Upper lobe of right lung (tissue), 1 donor: ENCODE results near the gene ARL5C. TPM values are rescaled to one million over a fixed set of nuclear protein-coding genes. Genes with fewer than 3 reads are reported as not detected.

Experiments
- ATAC-seq: fragments of 200-7000 bp; cut with Tn5 transposase; one replicate; pipeline ENCODE4 v1.9.1; 2020; ENCODE audit warnings: mild to moderate bottlenecking, moderate library complexity
- DNase-seq: peaks from one replicate; pipeline ENCODE4 v3.0.0-alpha.2; 2020
- H3K27ac ChIP-seq: fragments of 200-600 bp; one replicate; pipeline ENCODE4 v1.8.0; 2022
- H3K27me3 ChIP-seq: fragments of 200-600 bp; one replicate; pipeline ENCODE4 v1.8.0; 2022; ENCODE audit warnings: mild to moderate bottlenecking
- H3K36me3 ChIP-seq: fragments of 200-600 bp; one replicate; pipeline ENCODE4 v1.8.0; 2022
- H3K4me1 ChIP-seq: fragments of 200-600 bp; one replicate; pipeline ENCODE4 v1.8.0; 2022
- H3K4me3 ChIP-seq: fragments of 200-600 bp; one replicate; pipeline ENCODE4 v1.8.0; 2022; ENCODE audit warnings: mild to moderate bottlenecking
- H3K9me3 ChIP-seq: fragments of 200-600 bp; one replicate; pipeline ENCODE4 v1.8.0; 2022
- CTCF ChIP-seq: fragments of 200-600 bp; IDR thresholded peaks from one replicate; pipeline ENCODE4 v1.8.0; 2022; ENCODE audit warnings: antibody characterized with exemption
- intact Hi-C: fragments of 100-400 bp; cut with DNase I; formaldehyde crosslinking; loops from one replicate; pipeline ENCODE4 v1.11.0; 2022
- total RNA-seq: library from RNA; stranded (reverse); fragmentation: NEBNext Ultra II Directional; extraction: Animal tissue kit (Norgen Biotek cat#: 25700); gene quantifications from one replicate; pipeline ENCODE4 v1.2.1, GENCODE V29; 2021
- donor health status: DM: no; HTN: yes; CAD: no; lungs with severe emphysema.

Gene ARL5C
- total RNA-seq, 1 donor from 2014 or later, result not detected

GRCh38 chr17:39107973-39108372, 58.0 kb downstream of the ARL5C start:
- ATAC-seq (no peak), DNase-seq (no peak)
- TF ChIP-seq CTCF, result no peak
- no peak overlapping the region for H3K4me3 ChIP-seq
- H3K27ac ChIP-seq, result no peak overlapping the region
- no peaks in the 10 kb centered on the region for H3K36me3 ChIP-seq
- no peaks in the 10 kb centered on the region for H3K9me3 ChIP-seq
- no peaks in the 10 kb centered on the region for H3K4me1 ChIP-seq
- H3K27me3 ChIP-seq, result no peaks in the 10 kb centered on the region
- intact Hi-C loops, result no loop called here

GRCh38 chr17:39107155-39107554, 58.8 kb downstream of the ARL5C start:
- no peak for ATAC-seq
- Histone ChIP-seq H3K4me3 (no peak overlapping the region), H3K36me3 (no peaks in the 10 kb centered on the region), H3K27me3 (no peaks in the 10 kb centered on the region), H3K27ac (no peak overlapping the region), H3K9me3 (no peaks in the 10 kb centered on the region), H3K4me1 (no peaks in the 10 kb centered on the region)
- no peak for TF ChIP-seq CTCF
- intact Hi-C loops, result no loop called here
- no peak for DNase-seq

Other genes with a start within 250 kb of the ARL5C start
- gene FBXO47, start 198.8 kb downstream of the ARL5C start, total RNA-seq, result not detected
- 14.4 TPM for gene PLXDC1, start 14.5 kb downstream of the ARL5C start, total RNA-seq
- 27.5 TPM for gene CACNB1, start 31.5 kb upstream of the ARL5C start, total RNA-seq
- gene RPL19, start 34.1 kb upstream of the ARL5C start, total RNA-seq, result 1,449 TPM
- 0.46 TPM for gene STAC2, start 59.8 kb upstream of the ARL5C start, total RNA-seq
- 23.9 TPM for gene FBXL20, start 235.5 kb upstream of the ARL5C start, total RNA-seq